Spleen (tissue), 7 donors: ENCODE results near the gene MCUB.

Source experiments
- CTCF ChIP-seq, 11 experiments: fragments of 200-600 bp in 7 of 11; fragments of 450-650 bp in 4 of 11; sonication (generic) in 4 of 11; IDR thresholded peaks in 8 of 11; conservative IDR thresholded peaks in 3 of 11; 1 replicate in 7 of 11; 2 replicates in 4 of 11; pipeline versions ENCODE4 v1.4.0 to v1.8.0; 2016 to 2021; ENCODE audit warnings: antibody characterized with exemption in 11 of 11, inconsistent platforms in 4 of 11, mild to moderate bottlenecking in 1 of 11
- POLR2A ChIP-seq, 3 donors: fragments of 450-650 bp; IDR thresholded peaks; one replicate each; pipeline ENCODE4 v1.5.1; 2017; ENCODE audit warnings: antibody characterized with exemption in 3 of 3, mild to moderate bottlenecking in 1 of 3
- POLR2AphosphoS5 ChIP-seq, 3 donors: sonication (generic); formaldehyde crosslinking; IDR thresholded peaks; one replicate each; pipeline ENCODE4 v1.5.1; 2017; ENCODE audit warnings: antibody characterized with exemption in 3 of 3
- donor health status: DM: no; HTN: no; CAD: no; lungs with moderate emphysema.
- donor health status: DM: no; HTN: no; CAD: no.
- donor health status: DM: no; HTN: no; CAD: no.

GRCh38 chr4:109578846-109579245, 18.8 kb downstream of the MCUB start:
- no peak for TF ChIP-seq POLR2A (IDR thresholded peaks at IDR 0.05)
- TF ChIP-seq CTCF (IDR thresholded peaks at IDR 0.05 in 8 of 11, conservative IDR thresholded peaks at IDR 0.05 in 3 of 11), result no peak
- TF ChIP-seq POLR2AphosphoS5 (IDR thresholded peaks at IDR 0.05), result no peak
